Upper lobe of left lung (tissue), 6 donors: ENCODE data around the gene ZNF506. TPM values are rescaled to one million over a fixed set of nuclear protein-coding genes. Genes with fewer than 3 reads are reported as not detected.
A peak's percentile ranks its signal among the peaks of the same experiment; 100 is the strongest.

Experiments
- ATAC-seq, 2 donors: fragments of 200-7000 bp; cut with Tn5 transposase; one replicate each; pipeline ENCODE4 v1.9.1; 2022; ENCODE audit warnings: mild to moderate bottlenecking in 2 of 2, moderate library complexity in 2 of 2; ENCODE audit not compliant: low FRiP score in 2 of 2
- DNase-seq, 2 donors: peaks; one replicate each; pipeline ENCODE4 v3.0.0-alpha.2; 2019 to 2020
- H3K27ac ChIP-seq, 4 donors: fragments of 200-600 bp; sonication (generic); one replicate each; pipeline ENCODE4 v1.5.1; 2016 to 2019
- H3K27me3 ChIP-seq, 4 donors: fragments of 200-600 bp; sonication (generic); one replicate each; pipeline ENCODE4 v1.5.1; 2017 to 2019
- H3K36me3 ChIP-seq, 4 donors: fragments of 200-600 bp; sonication (generic); one replicate each; pipeline ENCODE4 v1.5.1; 2016 to 2019
- H3K4me1 ChIP-seq, 4 donors: fragments of 200-600 bp; sonication (generic); one replicate each; pipeline ENCODE4 v1.5.1; 2018 to 2019
- H3K4me3 ChIP-seq, 4 donors: fragments of 200-600 bp; sonication (generic); one replicate each; pipeline ENCODE4 v1.5.1; 2017 to 2019; ENCODE audit warnings: mild to moderate bottlenecking in 2 of 4, moderate library complexity in 1 of 4
- H3K9me3 ChIP-seq, 4 donors: fragments of 200-600 bp; sonication (generic); one replicate each; pipeline ENCODE4 v1.5.1; 2018 to 2019
- EP300 ChIP-seq, 4 donors: sonication (generic); formaldehyde crosslinking; IDR thresholded peaks; one replicate each; pipeline ENCODE4 v1.5.1; 2017; ENCODE audit warnings: antibody characterized with exemption in 4 of 4, control low read depth in 2 of 4
- POLR2A ChIP-seq, 4 donors: fragments of 450-650 bp; IDR thresholded peaks; one replicate each; pipeline ENCODE4 v1.5.1; 2016 to 2017; ENCODE audit warnings: antibody characterized with exemption in 4 of 4, mild to moderate bottlenecking in 2 of 4
- POLR2AphosphoS5 ChIP-seq, 2 donors: sonication (generic); formaldehyde crosslinking; IDR thresholded peaks; one replicate each; pipeline ENCODE4 v1.5.1; 2017; ENCODE audit warnings: antibody characterized with exemption in 2 of 2
- WGBS, 2 donors: methylation state at CpG; one replicate each; pipeline ENCODE4 v1.1.5; 2017 to 2018; 5-methylcytosine and 5-hydroxymethylcytosine counted together
- total RNA-seq, 6 donors: library from RNA; depleted of rRNA in 4 of 6; stranded (reverse); fragments of >200 nt in 4 of 6; gene quantifications; one replicate each; pipeline versions ENCODE4 v1.1.0 to v1.2.1, GENCODE V29; 2016 to 2021
- TF ChIP-seq, protein P1 (sequence below), 6 experiments: fragments of 450-650 bp in 4 of 6; fragments of 200-600 bp in 2 of 6; sonication (generic) in 2 of 6; IDR thresholded peaks; one replicate each; pipeline ENCODE4 v1.5.1; 2016 to 2019; ENCODE audit warnings: antibody characterized with exemption in 6 of 6
- donor health status: DM: no; HTN: no; CAD: no; lungs with moderate emphysema.
- donor health status: DM: no; HTN: yes; CAD: no; lungs with severe emphysema.

ZNF506 gene
- total RNA-seq, 6 donors from 2014 or later, result 13.2 to 47.1 (median 19.1) TPM

GRCh38 chr19:19748249-19748938, 73.2 kb downstream of the ZNF506 start:
- ATAC-seq, result no peak
- Histone ChIP-seq H3K4me1 (no peaks in the 10 kb centered on the region), H3K9me3 (no peaks in the 10 kb centered on the region), H3K36me3 (no peaks in the 10 kb centered on the region), H3K27ac (no peak overlapping the region), H3K4me3 (no peak overlapping the region), H3K27me3 (no peaks in the 10 kb centered on the region)
- 76 to 84% methylated on average over 4 to 9 of the region's 9 CpGs for WGBS, 2 donors
- TF ChIP-seq EP300 (IDR thresholded peaks at IDR 0.05), result no peak
- TF ChIP-seq POLR2A (IDR thresholded peaks at IDR 0.05), result no peak
- TF ChIP-seq POLR2AphosphoS5 (IDR thresholded peaks at IDR 0.05), result no peak
- TF ChIP-seq, protein P1, sequence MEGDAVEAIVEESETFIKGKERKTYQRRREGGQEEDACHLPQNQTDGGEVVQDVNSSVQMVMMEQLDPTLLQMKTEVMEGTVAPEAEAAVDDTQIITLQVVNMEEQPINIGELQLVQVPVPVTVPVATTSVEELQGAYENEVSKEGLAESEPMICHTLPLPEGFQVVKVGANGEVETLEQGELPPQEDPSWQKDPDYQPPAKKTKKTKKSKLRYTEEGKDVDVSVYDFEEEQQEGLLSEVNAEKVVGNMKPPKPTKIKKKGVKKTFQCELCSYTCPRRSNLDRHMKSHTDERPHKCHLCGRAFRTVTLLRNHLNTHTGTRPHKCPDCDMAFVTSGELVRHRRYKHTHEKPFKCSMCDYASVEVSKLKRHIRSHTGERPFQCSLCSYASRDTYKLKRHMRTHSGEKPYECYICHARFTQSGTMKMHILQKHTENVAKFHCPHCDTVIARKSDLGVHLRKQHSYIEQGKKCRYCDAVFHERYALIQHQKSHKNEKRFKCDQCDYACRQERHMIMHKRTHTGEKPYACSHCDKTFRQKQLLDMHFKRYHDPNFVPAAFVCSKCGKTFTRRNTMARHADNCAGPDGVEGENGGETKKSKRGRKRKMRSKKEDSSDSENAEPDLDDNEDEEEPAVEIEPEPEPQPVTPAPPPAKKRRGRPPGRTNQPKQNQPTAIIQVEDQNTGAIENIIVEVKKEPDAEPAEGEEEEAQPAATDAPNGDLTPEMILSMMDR (IDR thresholded peaks at IDR 0.05), result no peak
- DNase-seq, result peak in 1 of 2 donors; percentile 45

GRCh38 chr19:19747357-19748220, 74.0 kb downstream of the ZNF506 start:
- Histone ChIP-seq H3K4me3 (no peak overlapping the region), H3K9me3 (no peaks in the 10 kb centered on the region), H3K27ac (no peak overlapping the region), H3K4me1 (no peaks in the 10 kb centered on the region), H3K36me3 (no peaks in the 10 kb centered on the region), H3K27me3 (no peaks in the 10 kb centered on the region)
- WGBS, 2 donors, result 60 to 95% methylated on average over 1 to 12 of the region's 13 CpGs
- TF ChIP-seq, protein P1 (IDR thresholded peaks at IDR 0.05), result no peak
- TF ChIP-seq POLR2AphosphoS5 (IDR thresholded peaks at IDR 0.05), result no peak
- no peak for TF ChIP-seq EP300 (IDR thresholded peaks at IDR 0.05)
- no peak for TF ChIP-seq POLR2A (IDR thresholded peaks at IDR 0.05)
- ATAC-seq (no peak), DNase-seq (peak in 1 of 2 donors; percentile 34)

- DNase-seq (no peak), ATAC-seq (no peak)
- H3K4me3 ChIP-seq, result no peak overlapping the region
- no peaks in the 10 kb centered on the region for H3K27me3 ChIP-seq
- H3K4me1 ChIP-seq, result no peaks in the 10 kb centered on the region
- 65 to 69% methylated on average over 14 of the region's 15 CpGs for WGBS, 2 donors
- TF ChIP-seq POLR2AphosphoS5 (IDR thresholded peaks at IDR 0.05), result no peak
- TF ChIP-seq POLR2A (IDR thresholded peaks at IDR 0.05), result no peak
- TF ChIP-seq EP300 (IDR thresholded peaks at IDR 0.05), result no peak
- TF ChIP-seq, protein P1 (IDR thresholded peaks at IDR 0.05), result no peak
- no peaks in the 10 kb centered on the region for H3K36me3 ChIP-seq
- no peak overlapping the region for H3K27ac ChIP-seq
- H3K9me3 ChIP-seq, result no peaks in the 10 kb centered on the region
Observed at GRCh38 chr19:19746286-19747213, 75.0 kb downstream of the ZNF506 start.

DNA sequence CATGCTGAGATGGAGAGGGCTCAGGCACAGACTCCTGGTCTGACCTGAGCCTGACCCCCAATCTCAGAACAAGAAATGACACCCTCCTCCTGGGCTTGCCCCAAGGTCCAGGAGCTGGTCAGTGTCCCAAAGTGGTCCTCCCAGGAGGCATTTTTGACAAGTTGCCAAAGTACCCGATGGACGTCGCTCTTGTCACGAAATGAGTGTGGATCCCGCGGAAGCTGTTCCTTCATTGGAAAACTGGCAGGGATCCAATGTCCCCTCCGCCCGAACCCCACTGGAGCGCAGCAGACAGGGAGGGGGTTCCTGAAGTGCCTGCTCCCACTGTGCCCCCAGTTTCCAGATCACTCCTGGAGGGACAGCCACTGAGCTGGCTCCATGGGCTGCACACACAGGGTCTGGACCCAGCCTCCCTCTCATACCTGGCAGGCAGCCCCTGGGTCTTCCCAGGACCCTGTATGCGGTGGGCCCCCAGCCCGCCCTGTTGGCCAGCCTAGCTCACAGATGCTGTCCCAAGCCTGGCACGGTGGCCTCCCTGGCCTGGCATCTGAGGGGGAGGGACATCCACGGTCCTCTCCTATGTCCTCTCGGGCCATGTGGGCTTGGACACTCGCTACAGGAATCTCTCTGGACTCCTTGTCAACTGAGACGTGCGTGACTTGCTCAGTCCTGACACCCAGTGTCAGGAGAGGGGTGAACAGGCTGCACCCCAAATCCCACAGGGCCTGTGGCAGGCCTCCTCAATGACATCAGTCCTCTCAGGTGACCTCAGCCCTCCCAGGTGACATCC, 75.9 kb downstream of the ZNF506 start:
- no peaks in the 10 kb centered on the region for H3K4me1 ChIP-seq
- ATAC-seq (no peak), DNase-seq (no peak)
- no peak overlapping the region for H3K4me3 ChIP-seq
- H3K27me3 ChIP-seq, result no peaks in the 10 kb centered on the region
- H3K27ac ChIP-seq, result no peak overlapping the region
- TF ChIP-seq POLR2AphosphoS5 (IDR thresholded peaks at IDR 0.05) (no peak), POLR2A (IDR thresholded peaks at IDR 0.05) (no peak), EP300 (IDR thresholded peaks at IDR 0.05) (no peak)
- TF ChIP-seq, protein P1 (IDR thresholded peaks at IDR 0.05), result no peak
- H3K36me3 ChIP-seq, result no peaks in the 10 kb centered on the region
- 70 to 77% methylated on average over 7 to 14 of the region's 17 CpGs for WGBS, 2 donors
- H3K9me3 ChIP-seq, result no peaks in the 10 kb centered on the region
